Coronary artery (tissue), 2 donors: ENCODE results near the gene PTPRD.

Experiments used
- DNase-seq: peaks from one replicate; pipeline ENCODE4 v3.0.0-alpha.2; 2017; ENCODE audit warnings: low spot score
- H3K27ac ChIP-seq, 2 donors: fragments of 200-600 bp; sonication (generic); one replicate each; pipeline ENCODE4 v1.5.1; 2016 to 2019
- H3K4me3 ChIP-seq: fragments of 200-600 bp; sonication (generic); 2 replicates; pipeline ENCODE4 v1.5.1; 2016; ENCODE audit warnings: mild to moderate bottlenecking, moderate library complexity
- CTCF ChIP-seq: fragments of 200-600 bp; sonication (generic); IDR thresholded peaks from one replicate; pipeline ENCODE4 v1.5.1; 2019; ENCODE audit warnings: antibody characterized with exemption

Gene PTPRD

GRCh38 chr9:9410736-9411135, 1202.1 kb downstream of the PTPRD start:
- DNase-seq, result no peak
- Histone ChIP-seq H3K27ac (no peak overlapping the region), H3K4me3 (no peak overlapping the region)
- no peak for TF ChIP-seq CTCF

- no peak overlapping the region for H3K4me3 ChIP-seq
- no peak for DNase-seq
- no peak overlapping the region for H3K27ac ChIP-seq
- TF ChIP-seq CTCF, result no peak
Observed at GRCh38 chr9:9399982-9400381, 1212.8 kb downstream of the PTPRD start.

GRCh38 chr9:9396518-9396917, 1216.3 kb downstream of the PTPRD start:
- no peak overlapping the region for H3K4me3 ChIP-seq
- no peak for TF ChIP-seq CTCF
- DNase-seq, result no peak
- H3K27ac ChIP-seq, result no peak overlapping the region

GRCh38 chr9:9395539-9395938, 1217.3 kb downstream of the PTPRD start:
- no peak for DNase-seq
- H3K4me3 ChIP-seq, result no peak overlapping the region
- no peak overlapping the region for H3K27ac ChIP-seq
- no peak for TF ChIP-seq CTCF

- no peak for DNase-seq
- no peak overlapping the region for H3K4me3 ChIP-seq
Observed at GRCh38 chr9:9392755-9393154, 1220.0 kb downstream of the PTPRD start.

GRCh38 chr9:9389904-9390303, 1222.9 kb downstream of the PTPRD start:
- DNase-seq, result no peak
- TF ChIP-seq CTCF, result no peak
- Histone ChIP-seq H3K4me3 (no peak overlapping the region), H3K27ac (no peak overlapping the region)

More at GRCh38 chr9:9392755-9393154, 1220.0 kb downstream of the PTPRD start:
- no peak overlapping the region for H3K27ac ChIP-seq
- TF ChIP-seq CTCF, result no peak

- H3K27ac ChIP-seq, result no peak overlapping the region
- TF ChIP-seq CTCF, result no peak
- DNase-seq, result no peak
- H3K4me3 ChIP-seq, result no peak overlapping the region
Observed at GRCh38 chr9:9387511-9388115, 1225.2 kb downstream of the PTPRD start.
